ENCODE measurements around the gene C11orf21. TPM values are rescaled to one million over a fixed set of nuclear protein-coding genes. Genes with fewer than 3 reads are reported as not detected.

The C11orf21 gene
- total RNA-seq, 1 donor from 2014 or later: 12.1 TPM

DNA sequence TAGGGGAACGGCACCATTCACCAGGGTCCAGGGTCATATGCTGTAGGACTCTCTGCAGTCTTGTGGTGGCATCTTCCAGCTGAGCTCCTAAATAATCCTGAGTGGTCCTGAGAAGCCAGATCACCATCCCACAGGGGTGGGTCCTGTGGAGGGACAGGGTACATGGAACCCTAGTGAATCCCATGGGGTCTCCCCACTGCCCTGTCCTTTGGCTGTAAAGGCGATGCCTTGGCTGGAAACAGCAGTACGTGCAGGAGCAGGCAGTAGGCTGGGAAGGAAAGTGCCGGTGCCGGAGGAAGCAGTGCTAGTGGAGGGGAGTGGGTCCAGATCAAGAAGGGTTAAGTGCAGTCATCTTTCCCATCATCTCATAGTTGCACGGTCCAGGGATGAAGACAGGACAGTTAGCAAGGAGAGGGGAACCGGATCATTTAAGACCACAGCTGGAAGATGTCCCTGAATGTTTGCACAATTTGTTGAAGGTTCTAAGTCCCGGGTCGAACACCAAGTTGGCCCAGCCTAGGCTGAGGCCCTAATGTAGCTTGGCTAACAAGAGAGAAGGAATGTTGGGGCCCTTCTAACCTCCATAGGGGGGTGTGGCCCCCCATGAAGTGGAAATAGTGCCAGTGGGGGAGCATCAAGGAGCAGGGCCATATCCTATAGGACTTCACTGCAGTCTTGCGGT, 18.2 kb upstream of the C11orf21 start:
- ATAC-seq (no peak), DNase-seq (no peak)
- no peak for TF ChIP-seq CTCF (IDR thresholded peaks at IDR 0.05)
- Histone ChIP-seq H3K4me1 (peaks cover 8% of the 10 kb centered on the region), H3K27me3 (ENCODE audit: low read depth) (no peaks in the 10 kb centered on the region), H3K36me3 (no peaks in the 10 kb centered on the region), H3K27ac (no peak overlapping the region), H3K9me3 (peaks cover 5% of the 10 kb centered on the region), H3K4me3 (no peak overlapping the region)
- intact Hi-C loops (cut with DNase I): no loop called here

DNA sequence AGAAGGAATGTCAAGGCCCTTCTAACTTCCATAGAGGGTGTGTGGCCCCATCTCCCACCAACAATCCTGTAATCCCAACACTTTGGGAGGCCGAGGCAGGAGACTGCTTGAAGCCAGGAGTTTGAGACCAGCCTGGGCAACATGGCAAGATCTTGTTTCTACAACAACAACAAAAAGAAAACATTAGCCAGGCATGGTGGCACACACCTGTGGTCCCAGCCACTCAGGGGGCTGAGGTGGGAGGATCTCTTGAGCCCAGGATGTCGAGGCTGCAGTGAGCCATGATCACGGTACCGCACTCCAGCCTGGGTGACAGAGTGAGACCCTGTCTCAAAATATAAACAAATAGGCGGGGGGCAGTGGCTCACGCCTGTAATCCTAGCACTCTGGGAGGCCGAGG, 17.0 kb upstream of the C11orf21 start:
- Histone ChIP-seq H3K4me3 (no peak overlapping the region), H3K27ac (no peak overlapping the region), H3K36me3 (no peaks in the 10 kb centered on the region), H3K9me3 (peaks cover 5% of the 10 kb centered on the region), H3K4me1 (peaks cover 19% of the 10 kb centered on the region), H3K27me3 (ENCODE audit: low read depth) (no peaks in the 10 kb centered on the region)
- no peak for TF ChIP-seq CTCF (IDR thresholded peaks at IDR 0.05)
- intact Hi-C loops (cut with DNase I): no loop called here
- DNase-seq: no peak
- no peak for ATAC-seq

GRCh38 chr11:2318123-2318522, 16.4 kb upstream of the C11orf21 start:
- Histone ChIP-seq H3K4me3 (no peak overlapping the region), H3K9me3 (peaks cover 5% of the 10 kb centered on the region), H3K27ac (no peak overlapping the region), H3K36me3 (no peaks in the 10 kb centered on the region), H3K27me3 (ENCODE audit: low read depth) (no peaks in the 10 kb centered on the region), H3K4me1 (peaks cover 19% of the 10 kb centered on the region)
- TF ChIP-seq CTCF (IDR thresholded peaks at IDR 0.05): no peak
- intact Hi-C loops (cut with DNase I): no loop called here
- ATAC-seq: no peak
- DNase-seq: no peak

- H3K36me3 ChIP-seq: no peaks in the 10 kb centered on the region
- no peak for TF ChIP-seq CTCF (IDR thresholded peaks at IDR 0.05)
- ATAC-seq: no peak
- H3K27me3 ChIP-seq (ENCODE audit: low read depth): no peaks in the 10 kb centered on the region
- DNase-seq: no peak
- intact Hi-C loops (cut with DNase I): no loop called here
- no peak overlapping the region for H3K4me3 ChIP-seq
- H3K4me1 ChIP-seq: peaks cover 23% of the 10 kb centered on the region
- H3K27ac ChIP-seq: no peak overlapping the region
- H3K9me3 ChIP-seq: peaks cover 5% of the 10 kb centered on the region
Observed at GRCh38 chr11:2317354-2318050, 15.8 kb upstream of the C11orf21 start.

DNA sequence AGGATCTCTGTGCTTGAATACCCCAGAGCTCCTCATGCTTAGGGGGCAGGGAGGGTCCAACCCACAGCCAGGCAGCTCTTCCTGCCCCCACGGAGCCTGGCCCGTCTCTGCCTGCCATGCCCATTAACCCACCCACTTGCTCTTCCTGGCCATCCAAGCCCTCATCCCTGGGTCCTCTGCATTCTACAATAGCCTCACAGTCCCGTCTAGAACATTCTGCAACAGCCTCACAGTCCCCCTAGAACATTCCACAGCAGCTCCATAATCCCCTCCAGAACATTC, 15.2 kb upstream of the C11orf21 start:
- H3K27me3 ChIP-seq (ENCODE audit: low read depth): no peaks in the 10 kb centered on the region
- TF ChIP-seq CTCF (IDR thresholded peaks at IDR 0.05): no peak
- ATAC-seq: no peak
- no peak overlapping the region for H3K4me3 ChIP-seq
- intact Hi-C loops (cut with DNase I): no loop called here
- no peak overlapping the region for H3K27ac ChIP-seq
- no peak for DNase-seq
- peaks cover 5% of the 10 kb centered on the region for H3K9me3 ChIP-seq
- H3K4me1 ChIP-seq: peaks cover 29% of the 10 kb centered on the region
- H3K36me3 ChIP-seq: no peaks in the 10 kb centered on the region

Measured in lower lobe of right lung (tissue), 2 donors.